HEK293 (cell line): ENCODE results near the gene MFGE8.
A peak's percentile ranks its signal among the peaks of the same experiment; 100 is the strongest.
"Not testable (repeated sequence)": the region's sequence is repeated elsewhere in the genome, so short reads cannot be mapped to it uniquely, and the experiment has no call there.

Experiments
- CTCF ChIA-PET: fragments of 350-600 bp; formaldehyde crosslinking; extraction: SDS; loops from one replicate; lab custom pipeline; 2021; ENCODE audit warnings: antibody characterized with exemption; lab: Yijun Ruan, JAX
- POLR2A ChIA-PET: fragments of 300-600 bp; formaldehyde crosslinking; extraction: SDS; loops from one replicate; lab custom pipeline; 2020; ENCODE audit warnings: antibody characterized with exemption, inconsistent platforms; lab: Yijun Ruan, JAX
- H3K27ac ChIP-seq: fragments of 200-500 bp; sonication (Bioruptor generic); 2 replicates; pipeline ENCODE4 v1.5.1; 2014; ENCODE audit warnings: low read depth, low read length, control low read depth, inconsistent platforms; ENCODE audit errors: extremely low read depth
- H3K36me3 ChIP-seq, 2 experiments: fragments of 200-500 bp in 1 of 2; sonication (Bioruptor generic) in 1 of 2; 1 replicate in 1 of 2; 2 replicates in 1 of 2; pipeline ENCODE4 v1.5.1; 2014 to 2017; ENCODE audit warnings: inconsistent platforms in 2 of 2, low read length in 2 of 2; ENCODE audit not compliant: control insufficient read depth in 2 of 2, insufficient read depth in 1 of 2
- H3K4me1 ChIP-seq: fragments of 200-500 bp; sonication (Bioruptor generic); 2 replicates; pipeline ENCODE4 v1.5.1; 2014; ENCODE audit warnings: mild to moderate bottlenecking, low read length, inconsistent platforms; ENCODE audit not compliant: control insufficient read depth, insufficient read depth
- H3K4me3 ChIP-seq: 2 replicates; pipeline ENCODE4 v1.5.1; 2011; ENCODE audit warnings: low read depth, mild to moderate bottlenecking, control low read depth, low read length, moderate library complexity
- H3K9me3 ChIP-seq: fragments of 200-500 bp; sonication (Bioruptor generic); 2 replicates; pipeline ENCODE4 v1.5.1; 2014; ENCODE audit warnings: low read depth, low read length, inconsistent platforms; ENCODE audit not compliant: control insufficient read depth, insufficient read depth
- GLIS2 ChIP-seq: fragments of 450-650 bp; formaldehyde crosslinking; IDR thresholded peaks from 2 replicates; pipeline ENCODE4 v1.5.1; 2016; ENCODE audit warnings: missing biosample characterization, missing genetic modification characterization
- KLF1 ChIP-seq: fragments of 450-650 bp; formaldehyde crosslinking; IDR thresholded peaks from 2 replicates; pipeline ENCODE4 v1.5.1; 2016; ENCODE audit warnings: missing biosample characterization, missing genetic modification characterization
- KLF17 ChIP-seq: fragments of 450-650 bp; formaldehyde crosslinking; IDR thresholded peaks from 2 replicates; pipeline ENCODE4 v1.5.1; 2016; ENCODE audit warnings: missing biosample characterization, missing genetic modification characterization
- OSR2 ChIP-seq: fragments of 450-650 bp; formaldehyde crosslinking; IDR thresholded peaks from 2 replicates; pipeline ENCODE4 v1.5.1; 2016; ENCODE audit warnings: missing biosample characterization, missing genetic modification characterization
- SETDB1 ChIP-seq: IDR thresholded peaks from one replicate; pipeline ENCODE4 v1.6.1; 2017; ENCODE audit warnings: mild to moderate bottlenecking, low read length, moderate library complexity, mixed read lengths; ENCODE audit not compliant: insufficient read length
- SP2 ChIP-seq: fragments of 450-650 bp; formaldehyde crosslinking; IDR thresholded peaks from 2 replicates; pipeline ENCODE4 v1.5.1; 2016; ENCODE audit warnings: missing biosample characterization, missing genetic modification characterization
- ZBTB17 ChIP-seq: fragments of 450-650 bp; formaldehyde crosslinking; IDR thresholded peaks from 2 replicates; pipeline ENCODE4 v1.5.1; 2016; ENCODE audit warnings: missing biosample characterization, missing genetic modification characterization
- ZEB2 ChIP-seq: fragments of 450-650 bp; formaldehyde crosslinking; IDR thresholded peaks from 2 replicates; pipeline ENCODE4 v1.5.1; 2016; ENCODE audit warnings: missing biosample characterization, missing genetic modification characterization
- ZFP37 ChIP-seq: fragments of 450-650 bp; formaldehyde crosslinking; IDR thresholded peaks from 2 replicates; pipeline ENCODE4 v1.5.1; 2016; ENCODE audit warnings: missing biosample characterization, missing genetic modification characterization
- ZIC2 ChIP-seq: fragments of 450-650 bp; formaldehyde crosslinking; IDR thresholded peaks from 2 replicates; pipeline ENCODE4 v1.5.1; 2016; ENCODE audit warnings: missing biosample characterization, missing genetic modification characterization
- ZNF133 ChIP-seq: fragments of 450-650 bp; formaldehyde crosslinking; IDR thresholded peaks from 2 replicates; pipeline ENCODE4 v1.5.1; 2016; ENCODE audit warnings: missing biosample characterization, missing genetic modification characterization
- ZNF214 ChIP-seq: fragments of 450-650 bp; formaldehyde crosslinking; IDR thresholded peaks from 2 replicates; pipeline ENCODE4 v1.5.1; 2017; ENCODE audit warnings: missing biosample characterization, mild to moderate bottlenecking, missing genetic modification characterization, borderline replicate concordance
- ZNF221 ChIP-seq: fragments of 450-650 bp; formaldehyde crosslinking; IDR thresholded peaks from 2 replicates; pipeline ENCODE4 v1.5.1; 2017; ENCODE audit warnings: missing biosample characterization, missing genetic modification characterization, borderline replicate concordance
- ZNF350 ChIP-seq: fragments of 450-650 bp; formaldehyde crosslinking; IDR thresholded peaks from 2 replicates; pipeline ENCODE4 v1.5.0; 2017; ENCODE audit warnings: missing biosample characterization, mild to moderate bottlenecking, missing genetic modification characterization
- ZNF362 ChIP-seq: fragments of 450-650 bp; formaldehyde crosslinking; IDR thresholded peaks from 2 replicates; pipeline ENCODE4 v1.5.1; 2016; ENCODE audit warnings: missing biosample characterization, missing genetic modification characterization
- ZNF529 ChIP-seq: fragments of 450-650 bp; formaldehyde crosslinking; IDR thresholded peaks from 2 replicates; pipeline ENCODE4 v1.5.1; 2017; ENCODE audit warnings: missing genetic modification characterization, missing biosample characterization; ENCODE audit not compliant: insufficient replicate concordance
- ZNF629 ChIP-seq: fragments of 450-650 bp; formaldehyde crosslinking; IDR thresholded peaks from 2 replicates; pipeline ENCODE4 v1.5.1; 2017; ENCODE audit warnings: missing biosample characterization, missing genetic modification characterization
- ZNF639 ChIP-seq: fragments of 450-650 bp; formaldehyde crosslinking; IDR thresholded peaks from 2 replicates; pipeline ENCODE4 v1.5.1; 2016; ENCODE audit warnings: missing biosample characterization, missing genetic modification characterization

MFGE8 gene

GRCh38 chr15:88929358-88930098, 16.3 kb upstream of the MFGE8 start:
- H3K4me1 ChIP-seq, POLR2A ChIA-PET: not testable (repeated sequence)
- peak; percentile 82 for TF ChIP-seq ZNF350

GRCh38 chr15:88928192-88928591, 15.0 kb upstream of the MFGE8 start:
- H3K36me3 ChIP-seq, H3K4me3 ChIP-seq, H3K4me1 ChIP-seq, POLR2A ChIA-PET, H3K9me3 ChIP-seq, H3K27ac ChIP-seq: not testable (repeated sequence)
- CTCF ChIA-PET = interaction anchor here (2.3 kb wide), 1 partner anchor 23 kb away, joined by 6 read pairs; no protein-coding TSS in a partner anchor
- TF ChIP-seq SETDB1 = peak; percentile 95

More at GRCh38 chr15:88929358-88930098, 16.3 kb upstream of the MFGE8 start:
- H3K9me3 ChIP-seq, H3K36me3 ChIP-seq, H3K27ac ChIP-seq, H3K4me3 ChIP-seq: not testable (repeated sequence)
- CTCF ChIA-PET = interaction anchor here (2.3 kb wide), 1 partner anchor 25 kb away, joined by 6 read pairs; no protein-coding TSS in a partner anchor

GRCh38 chr15:88925648-88926047, 12.5 kb upstream of the MFGE8 start:
- not testable (repeated sequence) for H3K27ac ChIP-seq, H3K4me3 ChIP-seq, H3K4me1 ChIP-seq, H3K36me3 ChIP-seq, H3K9me3 ChIP-seq
- POLR2A ChIA-PET = interaction anchor here (1.5 kb wide), 1 partner anchor 12 kb away, joined by 6 read pairs; the partner anchor contains the start of gene MFGE8
- CTCF ChIA-PET = interaction anchor here (0.6 to 3.2 kb wide), 4 partner anchors 20 to 408 kb away, joined by 3 to 12 read pairs (median 4); no protein-coding TSS in a partner anchor

GRCh38 chr15:88920892-88921435, 7.8 kb upstream of the MFGE8 start:
- not testable (repeated sequence) for H3K36me3 ChIP-seq, H3K9me3 ChIP-seq, H3K4me1 ChIP-seq, H3K4me3 ChIP-seq, H3K27ac ChIP-seq
- POLR2A ChIA-PET = interaction anchor here (0.7 kb wide), 1 partner anchor 117 kb away, joined by 3 read pairs; no protein-coding TSS in a partner anchor
- TF ChIP-seq ZIC2 (tag by site-specific recombination) (peak; percentile 73), ZEB2 (tag by site-specific recombination) (0 out of 2 replicates have a peak, but pooled peaks have one; percentile 6), ZNF639 (tag by site-specific recombination) (0 out of 2 replicates have a peak, but pooled peaks have one; percentile 49), ZNF629 (0 out of 2 replicates have a peak, but pooled peaks have one; percentile 4), ZNF362 (tag by site-specific recombination) (peak; percentile 92)
- CTCF ChIA-PET = interaction anchor here (1.0 to 1.3 kb wide), 2 partner anchors 96 to 286 kb away, joined by 3 to 4 read pairs; no protein-coding TSS in a partner anchor

- ChIA-PET POLR2A (no interaction called here), CTCF (interaction anchor here (1.0 to 6.8 kb wide), 3 partner anchors 16 to 287 kb away, joined by 3 to 42 read pairs (median 4); no protein-coding TSS in a partner anchor)
- H3K4me3 ChIP-seq = no peak overlapping the region
- H3K9me3 ChIP-seq = no peaks in the 10 kb centered on the region
- H3K36me3 ChIP-seq = no peaks in the 10 kb centered on the region
- H3K27ac ChIP-seq = no peak overlapping the region
- peaks cover 5% of the 10 kb centered on the region; the same call in 1 of the 2 replicates for H3K4me1 ChIP-seq
- TF ChIP-seq ZEB2 (tag by site-specific recombination) (0 out of 2 replicates have a peak, but pooled peaks have one; percentile 15), ZNF529 (tag by site-specific recombination) (no peak), ZNF133 (tag by site-specific recombination) (no peak), KLF17 (peak; percentile 58; the same call in 1 of the 2 replicates), ZNF221 (tag by site-specific recombination) (no peak), ZNF214 (tag by site-specific recombination) (no peak), OSR2 (tag by site-specific recombination) (peak; percentile 22; the same call in 1 of the 2 replicates), GLIS2 (tag by site-specific recombination) (peak; percentile 30; the same call in 1 of the 2 replicates), KLF1 (tag by site-specific recombination) (peak; percentile 67), ZBTB17 (tag by site-specific recombination) (peak; percentile 50; the same call in 1 of the 2 replicates), SP2 (peak; percentile 35; the same call in 1 of the 2 replicates), ZFP37 (tag by site-specific recombination) (no peak)
Measured at GRCh38 chr15:88920186-88920891, 7.2 kb upstream of the MFGE8 start.
